HEK293T (cell line): Measurements from ENCODE around the gene TGFBR3L.

Source experiments
- CTCF ChIA-PET: fragments of 350-600 bp; formaldehyde crosslinking; extraction: SDS; loops from one replicate; lab custom pipeline; 2021; ENCODE audit warnings: antibody characterized with exemption, inconsistent platforms; lab: Yijun Ruan, JAX
- POLR2A ChIA-PET: fragments of 350-600 bp; formaldehyde crosslinking; extraction: SDS; loops from one replicate; lab custom pipeline; 2020; ENCODE audit warnings: antibody characterized with exemption, inconsistent platforms; lab: Yijun Ruan, JAX
- DNase-seq: peaks from one replicate; pipeline ENCODE4 v3.0.0; 2012; ENCODE audit warnings: mixed read lengths; ENCODE audit errors: extremely low spot score
- ARNT ChIP-seq: fragments of 450-650 bp; IDR thresholded peaks from 2 replicates; pipeline ENCODE4 v1.6.1; 2017; ENCODE audit warnings: mild to moderate bottlenecking
- BHLHE40 ChIP-seq: fragments of 450-650 bp; IDR thresholded peaks from 2 replicates; pipeline ENCODE4 v1.6.1; 2016; ENCODE audit warnings: mild to moderate bottlenecking, moderate library complexity, borderline replicate concordance
- CTBP1 ChIP-seq: fragments of 450-650 bp; IDR thresholded peaks from 2 replicates; pipeline ENCODE4 v1.6.1; 2016; ENCODE audit warnings: borderline replicate concordance
- ELF4 ChIP-seq: fragments of 450-650 bp; IDR thresholded peaks from 2 replicates; pipeline ENCODE4 v1.6.1; 2017; ENCODE audit warnings: antibody characterized with exemption
- FOXA1 ChIP-seq: fragments of 450-650 bp; IDR thresholded peaks from 2 replicates; pipeline ENCODE4 v1.6.1; 2016; ENCODE audit warnings: mild to moderate bottlenecking
- FOXK2 ChIP-seq: fragments of 450-650 bp; IDR thresholded peaks from 2 replicates; pipeline ENCODE4 v1.6.1; 2016; ENCODE audit warnings: mild to moderate bottlenecking
- FOXM1 ChIP-seq: fragments of 450-650 bp; IDR thresholded peaks from 2 replicates; pipeline ENCODE4 v1.6.1; 2017; ENCODE audit warnings: mild to moderate bottlenecking, borderline replicate concordance
- HDGF ChIP-seq: fragments of 450-650 bp; IDR thresholded peaks from 2 replicates; pipeline ENCODE4 v1.6.1; 2017; ENCODE audit warnings: antibody characterized with exemption, borderline replicate concordance
- L3MBTL2 ChIP-seq: fragments of 450-650 bp; conservative IDR thresholded peaks from 2 replicates; pipeline ENCODE4 v1.6.1; 2016; ENCODE audit warnings: mild to moderate bottlenecking
- LEF1 ChIP-seq: fragments of 450-650 bp; IDR thresholded peaks from 2 replicates; pipeline ENCODE4 v1.6.1; 2017; ENCODE audit warnings: mild to moderate bottlenecking, borderline replicate concordance
- NFRKB ChIP-seq: fragments of 450-650 bp; IDR thresholded peaks from 2 replicates; pipeline ENCODE4 v1.6.1; 2016; ENCODE audit warnings: mild to moderate bottlenecking, moderate library complexity
- PKNOX1 ChIP-seq: fragments of 450-650 bp; IDR thresholded peaks from 2 replicates; pipeline ENCODE4 v1.6.1; 2016
- SP1 ChIP-seq: fragments of 450-650 bp; IDR thresholded peaks from 2 replicates; pipeline ENCODE4 v1.6.1; 2017
- SUZ12 ChIP-seq: fragments of 450-650 bp; IDR thresholded peaks from 2 replicates; pipeline ENCODE4 v1.6.1; 2016; ENCODE audit warnings: mild to moderate bottlenecking
- TARDBP ChIP-seq: fragments of 450-650 bp; IDR thresholded peaks from 2 replicates; pipeline ENCODE4 v1.6.1; 2016
- ZNF384 ChIP-seq: fragments of 450-650 bp; IDR thresholded peaks from 2 replicates; pipeline ENCODE4 v1.6.1; 2016

TGFBR3L gene

GRCh38 chr19:7869453-7869909 lies 45.1 kb upstream of the TGFBR3L start:
- TF ChIP-seq LEF1 (no peak), SUZ12 (no peak), NFRKB (no peak)
- CTCF ChIA-PET = interaction anchor here (0.6 to 2.0 kb wide), 18 partner anchors 8 to 538 kb away, joined by 3 to 19 read pairs (median 5); partner anchors contain the start of genes LRRC8E, MAP2K7, MCOLN1 and SNAPC2
- peak; percentile 69 for DNase-seq
- POLR2A ChIA-PET = interaction anchor here (0.6 to 2.0 kb wide), 9 partner anchors 19 to 644 kb away, joined by 3 to 18 read pairs (median 6); partner anchors contain the start of genes EVI5L, LRRC8E, MAP2K7 and SNAPC2

DNA sequence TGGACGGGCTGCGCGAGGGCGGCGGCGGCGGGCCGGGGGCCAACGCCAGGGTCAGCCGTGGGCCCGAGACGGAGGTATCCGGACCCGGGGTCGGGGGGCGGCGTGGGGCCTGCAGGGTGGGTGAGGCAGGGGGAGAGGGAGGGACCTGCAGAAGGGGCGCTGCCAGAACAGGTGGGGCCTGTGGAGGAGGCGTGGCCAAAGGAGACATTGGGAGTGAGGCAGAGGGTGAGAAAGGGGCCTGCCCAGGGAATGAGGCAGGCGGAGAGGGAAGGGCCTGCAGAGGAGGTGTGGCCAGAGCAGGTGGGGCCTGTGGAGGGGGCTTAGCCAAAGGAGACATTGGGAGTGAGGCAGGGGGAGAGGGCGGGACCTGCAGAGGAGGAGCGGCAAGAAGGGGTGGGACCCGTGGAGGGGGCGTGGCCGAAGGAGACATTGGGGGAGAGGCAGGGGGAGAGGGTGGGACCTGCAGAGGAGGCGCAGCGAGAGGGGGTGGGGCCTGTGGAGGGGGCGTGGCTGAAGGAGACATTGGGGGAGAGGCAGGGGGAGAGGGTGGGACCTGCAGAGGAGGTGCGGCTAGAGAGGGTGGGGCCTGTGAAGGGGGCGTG lies 44.6 kb upstream of the TGFBR3L start:
- POLR2A ChIA-PET = interaction anchor here (1.1 to 2.0 kb wide), 6 partner anchors 18 to 74 kb away, joined by 3 to 18 read pairs (median 14); partner anchors contain the start of genes EVI5L, LRRC8E, MAP2K7 and SNAPC2

DNA sequence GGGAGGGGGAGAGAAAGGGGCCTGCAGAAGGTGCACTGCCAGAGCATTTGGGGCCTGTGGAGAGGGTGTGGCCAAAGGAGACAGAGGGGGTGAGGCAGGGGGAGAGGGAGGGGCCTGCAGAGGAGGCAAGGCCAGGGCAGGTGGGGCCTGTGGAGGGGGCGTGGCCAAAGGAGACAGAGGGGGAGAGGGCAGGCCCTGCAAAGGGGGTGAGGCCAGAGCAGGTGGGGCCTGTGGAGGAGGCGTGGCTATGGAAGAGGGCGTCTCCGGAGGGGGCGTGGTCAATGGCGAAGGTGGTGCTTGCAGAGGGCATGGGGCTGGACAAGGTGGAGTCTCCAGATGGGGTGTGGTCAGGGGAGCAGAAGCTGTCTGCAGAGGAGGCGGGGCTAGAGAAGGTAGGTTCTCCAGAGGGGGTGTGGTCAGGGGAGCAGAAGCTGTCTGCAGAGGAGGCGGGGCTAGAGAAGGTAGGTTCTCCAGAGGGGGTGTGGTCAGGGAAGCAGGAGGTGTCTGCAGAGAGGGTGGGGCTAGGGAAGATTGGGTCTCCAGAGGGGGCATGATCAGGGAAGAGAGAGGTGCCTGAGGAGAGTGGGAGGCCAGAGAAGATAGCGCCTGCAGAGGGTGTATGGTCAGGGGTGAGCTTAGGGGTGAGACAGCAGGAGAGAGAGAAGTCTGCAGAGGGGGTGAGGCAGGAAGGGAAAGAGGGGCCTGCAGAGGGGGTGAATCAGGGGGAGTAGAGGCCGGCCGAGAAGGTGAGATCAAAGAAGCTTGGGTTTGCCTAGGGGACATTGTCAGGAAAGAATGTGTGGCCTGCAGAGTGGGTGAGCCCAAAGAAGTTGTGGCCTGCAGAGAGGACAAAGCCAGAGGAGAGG lies 43.8 kb upstream of the TGFBR3L start:
- peak; percentile 72 for DNase-seq
- TF ChIP-seq TARDBP (no peak), SP1 (0 out of 2 replicates have a peak, but pooled peaks have one; percentile 24)
- POLR2A ChIA-PET = no interaction called here
- CTCF ChIA-PET = no interaction called here

More for the DNA sequence above, 44.6 kb upstream of the TGFBR3L start:
- TF ChIP-seq SP1 (peak; percentile 46), ELF4 (no peak)
- DNase-seq = peak; percentile 72
- CTCF ChIA-PET = interaction anchor here (0.6 to 2.0 kb wide), 16 partner anchors 7 to 538 kb away, joined by 3 to 19 read pairs (median 6); partner anchors contain the start of genes LRRC8E, MAP2K7, MCOLN1 and SNAPC2

GRCh38 chr19:7871437-7872305 lies 43.0 kb upstream of the TGFBR3L start:
- DNase-seq = peak; percentile 79
- POLR2A ChIA-PET = interaction anchor here (0.6 to 1.2 kb wide), 3 partner anchors 16 to 32 kb away, joined by 3 to 4 read pairs (median 4); partner anchors contain the start of genes LRRC8E and MAP2K7
- CTCF ChIA-PET = no interaction called here

GRCh38 chr19:7872306-7873204 lies 42.1 kb upstream of the TGFBR3L start:
- CTCF ChIA-PET = no interaction called here
- DNase-seq = no peak
- POLR2A ChIA-PET = interaction anchor here (0.6 to 1.2 kb wide), 3 partner anchors 16 to 31 kb away, joined by 3 to 4 read pairs (median 4); partner anchors contain the start of genes LRRC8E and MAP2K7
- TF ChIP-seq ZNF384 = no peak
- TF ChIP-seq LEF1 = no peak
- TF ChIP-seq ARNT = no peak
- TF ChIP-seq PKNOX1 = no peak
- no peak for TF ChIP-seq BHLHE40
- TF ChIP-seq FOXA1 = no peak
- TF ChIP-seq CTBP1 = no peak
- TF ChIP-seq TARDBP = no peak
- no peak for TF ChIP-seq ELF4
- no peak for TF ChIP-seq FOXM1
- TF ChIP-seq L3MBTL2 = no peak
- no peak for TF ChIP-seq SP1
- TF ChIP-seq HDGF = no peak
- TF ChIP-seq FOXK2 = no peak
- TF ChIP-seq SUZ12 = no peak
- no peak for TF ChIP-seq NFRKB

More at GRCh38 chr19:7871437-7872305, 43.0 kb upstream of the TGFBR3L start:
- TF ChIP-seq NFRKB = no peak
- TF ChIP-seq FOXK2 = no peak
- no peak for TF ChIP-seq SUZ12
- no peak for TF ChIP-seq FOXA1
- no peak for TF ChIP-seq CTBP1
- TF ChIP-seq PKNOX1 = peak; percentile 80
- no peak for TF ChIP-seq HDGF
- TF ChIP-seq L3MBTL2 = no peak
- no peak for TF ChIP-seq ZNF384
- TF ChIP-seq SP1 = peak; percentile 59
- no peak for TF ChIP-seq FOXM1
- no peak for TF ChIP-seq ELF4
- no peak for TF ChIP-seq ARNT
- no peak for TF ChIP-seq TARDBP
- no peak for TF ChIP-seq LEF1
- TF ChIP-seq BHLHE40 = no peak
